ENCODE data around the gene ZNF697.
A peak's percentile ranks its signal among the peaks of the same experiment; 100 is the strongest.
"Not testable (repeated sequence)": the region's sequence is repeated elsewhere in the genome, so short reads cannot be mapped to it uniquely, and the experiment has no call there.

The ZNF697 gene

GRCh38 chr1:119647734-119648619 lies at the start of gene ZNF697:
ZNF697 (minus strand) TSS chr1:119648266; CDS start chr1:119626100, 22,166 bp downstream.
- peak; percentile 96 to 97 (median 96) for DNase-seq

DNA sequence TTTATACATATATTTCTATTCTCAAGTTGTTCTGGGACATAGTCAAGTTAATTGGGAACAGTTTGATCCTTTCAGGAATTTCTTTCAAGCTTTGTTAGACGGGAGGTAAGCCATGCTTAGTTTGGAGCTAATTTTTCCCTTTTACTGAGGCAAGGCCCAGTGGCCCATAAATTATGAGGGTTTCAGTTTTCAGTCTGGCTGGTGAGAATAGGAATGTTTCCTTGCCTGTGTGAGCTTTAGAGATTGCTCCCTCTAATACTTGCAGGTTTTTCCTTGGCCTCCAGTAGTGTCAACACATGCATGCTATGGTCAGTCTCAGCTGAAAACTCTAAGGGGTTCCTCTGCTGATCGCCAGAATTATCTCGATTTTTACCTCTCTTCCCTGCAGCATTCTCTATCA lies 49.5 kb upstream of the ZNF697 start:
- DNase-seq = no peak

- not testable (repeated sequence) for DNase-seq
Measured at GRCh38 chr1:119696863-119697262, 48.8 kb upstream of the ZNF697 start.

GRCh38 chr1:119689511-119689910 lies 41.4 kb upstream of the ZNF697 start:
- no peak for DNase-seq

- no peak for DNase-seq
Measured at GRCh38 chr1:119688810-119689209, 40.7 kb upstream of the ZNF697 start.

- no peak for DNase-seq
Measured at GRCh38 chr1:119687434-119688079, 39.5 kb upstream of the ZNF697 start.

GRCh38 chr1:119686661-119687060 lies 38.6 kb upstream of the ZNF697 start:
- DNase-seq = no peak

GRCh38 chr1:119683893-119684292 lies 35.8 kb upstream of the ZNF697 start:
- DNase-seq = no peak

GRCh38 chr1:119682141-119682540 lies 34.1 kb upstream of the ZNF697 start:
- no peak for DNase-seq

DNA sequence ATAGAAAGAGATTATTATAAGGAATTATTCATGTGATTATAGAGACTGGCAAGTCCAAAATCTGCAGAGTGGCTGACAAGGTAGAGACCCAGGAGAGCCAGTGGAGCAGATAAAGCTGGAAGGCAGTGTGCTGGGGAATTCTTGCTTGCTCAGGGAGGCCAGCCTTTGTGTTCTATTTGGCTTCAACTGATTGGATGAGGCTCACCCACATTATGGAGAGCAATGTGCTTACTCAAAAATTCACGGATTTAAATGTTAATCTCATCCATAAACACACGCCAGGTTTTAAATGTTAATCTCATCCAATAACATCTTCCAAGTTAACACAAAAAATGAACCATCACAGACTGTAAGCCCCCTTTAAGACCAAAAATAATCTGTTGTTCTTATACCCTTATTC lies 33.5 kb upstream of the ZNF697 start:
- no peak for DNase-seq

DNA sequence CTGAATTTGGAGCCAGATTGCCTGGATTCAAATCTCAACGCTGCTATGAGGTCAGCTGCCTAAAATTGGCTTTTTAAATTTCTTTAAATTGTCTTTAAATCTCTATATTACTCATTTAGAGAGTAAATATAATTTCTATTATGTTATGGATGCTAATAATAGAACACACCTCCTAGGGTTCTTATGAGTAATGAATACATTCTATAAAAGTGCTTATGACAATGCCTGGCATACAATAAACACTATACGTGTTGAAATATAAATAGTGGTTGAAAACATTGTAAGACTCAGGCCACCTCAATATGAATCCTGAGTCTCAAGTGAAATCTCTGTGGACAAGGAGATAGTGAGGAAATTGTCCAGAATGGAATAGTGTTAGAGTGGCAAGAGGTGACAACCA lies 32.7 kb upstream of the ZNF697 start:
- no peak for DNase-seq

DNA sequence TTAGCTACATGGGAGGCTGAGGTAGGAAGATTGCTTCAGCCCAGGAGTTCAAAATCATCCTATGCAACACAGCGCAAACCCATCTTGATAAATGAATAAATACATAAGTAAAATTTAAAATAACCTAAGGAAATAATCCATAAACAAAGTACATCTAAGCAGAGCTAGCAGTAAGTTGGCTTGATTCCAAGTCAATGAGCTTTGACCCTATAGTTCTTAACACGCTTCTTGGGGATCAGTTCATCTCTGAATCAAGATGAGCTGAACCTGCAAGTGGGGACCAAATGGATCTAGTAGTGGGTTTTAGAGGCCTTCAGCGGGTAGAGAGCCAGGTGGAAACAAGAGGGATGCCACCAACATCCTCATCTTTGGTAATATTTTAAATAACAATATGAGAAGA lies 32.1 kb upstream of the ZNF697 start:
- DNase-seq = no peak

- no peak for DNase-seq
Measured at GRCh38 chr1:119679223-119679622, 31.2 kb upstream of the ZNF697 start.

DNA sequence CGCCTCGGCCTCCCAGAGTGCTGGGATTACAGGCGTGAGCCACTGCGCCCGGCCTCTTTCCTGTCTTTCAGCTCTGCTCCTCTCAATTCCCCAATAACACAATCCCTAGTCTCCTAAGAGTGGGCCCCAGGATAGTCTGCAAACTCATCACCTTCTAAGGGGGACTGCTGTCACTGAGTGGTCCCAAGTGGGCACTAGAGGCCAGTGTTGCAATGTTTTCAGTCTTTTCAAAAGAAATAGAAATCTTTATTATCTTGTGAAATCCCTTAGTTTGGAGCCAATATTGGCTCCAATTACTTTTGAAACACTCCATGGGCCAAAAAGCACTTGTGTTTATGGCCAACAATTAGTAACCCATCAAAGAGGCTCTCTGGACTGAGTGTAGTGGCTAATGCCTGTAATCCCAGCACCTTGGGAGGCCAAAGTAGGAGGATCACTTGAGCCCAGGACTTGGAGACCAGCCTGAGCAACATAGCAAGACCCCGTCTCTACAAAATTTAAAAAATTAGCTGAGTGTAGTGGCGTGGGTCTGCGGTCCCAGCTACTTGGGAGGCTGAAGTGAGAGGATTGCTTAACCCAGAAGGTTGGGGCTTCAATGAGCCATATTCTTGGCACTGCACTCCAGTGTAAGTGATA lies 28.6 kb upstream of the ZNF697 start:
- DNase-seq = no peak

DNA sequence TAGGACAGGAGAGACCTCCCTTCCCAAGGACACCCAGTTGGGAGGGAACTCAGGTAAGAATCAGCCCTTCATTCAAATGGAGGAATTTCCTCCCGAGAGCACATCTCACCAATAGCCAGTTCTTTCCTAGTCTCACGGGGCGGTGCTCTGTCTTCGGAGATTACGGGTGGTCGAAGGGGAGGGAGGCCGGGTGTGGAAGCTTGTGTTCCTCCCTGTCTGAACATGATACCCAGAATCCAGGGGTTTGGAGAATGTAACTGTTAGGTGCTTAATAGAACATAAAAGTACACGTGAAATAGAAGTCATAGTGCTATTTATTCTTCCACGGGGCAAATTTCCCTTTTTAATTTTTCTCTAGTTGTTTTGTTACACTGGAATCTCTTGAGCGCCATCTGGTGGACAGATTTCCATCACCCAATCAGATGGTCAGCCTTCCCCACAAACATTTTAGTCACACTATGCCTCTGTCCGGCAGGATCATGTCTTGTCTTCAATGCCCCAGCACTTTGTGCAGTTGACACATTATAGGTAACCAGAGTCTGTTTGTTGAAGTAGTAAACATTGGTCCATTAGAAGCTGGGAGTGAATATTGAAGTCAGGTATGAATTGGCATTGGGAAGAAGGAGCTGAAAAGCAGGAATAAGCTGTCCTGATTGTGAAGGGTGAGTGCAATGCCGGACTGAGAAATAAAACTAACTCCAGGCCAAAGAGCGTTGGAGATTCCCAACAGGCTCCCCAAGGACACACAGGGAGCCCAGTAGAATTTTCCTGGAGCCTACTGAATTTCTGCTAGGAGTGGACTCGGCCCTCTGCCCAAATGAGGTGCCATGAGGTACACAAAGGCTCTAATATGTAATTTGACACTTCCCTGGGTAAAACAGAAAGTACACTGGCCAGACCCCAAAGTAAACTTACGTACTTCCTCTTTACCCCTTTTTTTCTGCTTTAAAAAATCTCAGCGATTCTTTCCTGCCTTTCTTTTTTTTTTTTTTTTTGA lies 27.6 kb upstream of the ZNF697 start:
- DNase-seq = peak; percentile 89 to 95 (median 93)

GRCh38 chr1:119674835-119675289 lies 26.8 kb upstream of the ZNF697 start:
- peak in 1 of 3 donors; percentile 82 for DNase-seq

GRCh38 chr1:119674111-119674526 lies 26.1 kb upstream of the ZNF697 start:
- no peak for DNase-seq

- no peak for DNase-seq
Measured at GRCh38 chr1:119673171-119673940, 25.3 kb upstream of the ZNF697 start.

GRCh38 chr1:119670898-119671297 lies 22.8 kb upstream of the ZNF697 start:
- no peak for DNase-seq

- DNase-seq = no peak
Measured at GRCh38 chr1:119667173-119667572, 19.1 kb upstream of the ZNF697 start.

DNA sequence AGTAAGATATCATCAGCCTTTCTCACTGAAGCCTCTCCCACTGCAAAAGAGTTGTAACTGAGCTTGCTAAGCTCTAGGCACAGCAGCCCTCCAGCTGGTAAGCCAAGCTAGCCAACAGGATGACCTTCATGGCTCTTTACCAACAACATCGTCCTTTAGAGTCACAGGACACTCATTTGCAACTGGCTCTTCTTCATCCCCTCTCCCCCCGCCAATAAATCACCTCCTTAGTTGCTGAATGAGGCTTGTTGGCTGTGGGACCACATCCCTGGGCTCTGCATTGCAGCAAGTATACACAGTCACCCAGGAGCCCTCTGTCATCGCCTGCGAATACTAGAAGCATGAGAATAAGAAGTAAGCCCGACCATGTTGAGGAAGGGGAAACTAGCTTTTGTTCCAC lies 16.0 kb upstream of the ZNF697 start:
- no peak for DNase-seq

DNA sequence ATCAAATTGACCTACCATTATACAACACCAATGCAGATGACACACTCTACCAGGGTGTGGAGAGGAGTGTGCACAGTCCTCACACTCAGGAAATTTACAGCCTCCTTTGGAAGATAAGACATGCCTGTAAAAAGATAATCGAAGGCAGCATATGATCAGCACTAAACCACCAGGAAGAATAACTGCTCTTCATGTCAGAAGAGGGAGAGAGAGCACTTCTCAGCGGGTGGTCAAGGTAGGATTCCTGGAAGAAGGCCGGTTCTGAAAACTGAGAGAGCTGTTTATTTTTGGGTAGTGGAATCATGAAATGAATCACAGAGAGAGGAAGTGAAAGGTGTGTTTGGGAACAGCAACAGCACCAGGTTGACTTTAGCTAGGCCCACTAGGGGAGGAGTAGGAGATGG lies 14.0 kb upstream of the ZNF697 start:
- DNase-seq = no peak

Data from suppressor macrophage treated with lipopolysaccharide for 1 hour (primary cell).